ENCODE measurements around the gene KANK2. TPM values are rescaled to one million over a fixed set of nuclear protein-coding genes. Genes with fewer than 3 reads are reported as not detected.

Gene KANK2
- total and polyA plus RNA-seq, 2 experiments from 2014 or later: 76.3 to 215 TPM

GRCh38 chr19:11242864-11243797, 45.8 kb upstream of the KANK2 start:
- no peak overlapping the region for H3K4me3 ChIP-seq
- H3K9ac ChIP-seq: no peak overlapping the region
- H3F3A ChIP-seq (ENCODE audit: insufficient read depth): no peaks in the 10 kb centered on the region
- in situ Hi-C loops (cut with MboI): no loop called here
- TF ChIP-seq EZH2phosphoT487 (IDR thresholded peaks at IDR 0.05; ENCODE audit: insufficient read depth, low read depth): no peak
- H2AFZ ChIP-seq: no peak overlapping the region
- H3K4me2 ChIP-seq (ENCODE audit: unreplicated experiment): no peak overlapping the region
- H4K20me1 ChIP-seq (ENCODE audit: insufficient read depth): no peaks in the 10 kb centered on the region
- H3K27ac ChIP-seq: no peak overlapping the region
- no peaks in the 10 kb centered on the region for H3K4me1 ChIP-seq (ENCODE audit: insufficient read depth)
- H3K9me3 ChIP-seq (ENCODE audit: low read depth): no peaks in the 10 kb centered on the region
- peak; percentile 85 for DNase-seq
- H3K79me2 ChIP-seq (ENCODE audit: insufficient read depth): no peaks in the 10 kb centered on the region
- no peaks in the 10 kb centered on the region for H3K36me3 ChIP-seq (ENCODE audit: low read depth)
- H3K27me3 ChIP-seq (replicated peaks; ENCODE audit: insufficient read depth): no peaks in the 10 kb centered on the region
- H3K9me2 ChIP-seq (ENCODE audit: insufficient read depth): no peaks in the 10 kb centered on the region
- WGBS, 2 experiments (ENCODE audit: low coverage in 1 of 2, low lambda C conversion rate in 2 of 2, missing lambda C conversion rate in 2 of 2): 44 to 57% methylated on average over 32 to 47 of the region's 48 CpGs

- no peak for TF ChIP-seq EZH2 (IDR thresholded peaks at IDR 0.05; ENCODE audit: insufficient read depth, poor library complexity, severe bottlenecking)
- no peak for TF ChIP-seq EZH2phosphoT487 (IDR thresholded peaks at IDR 0.05; ENCODE audit: insufficient read depth, low read depth)
- no peak for DNase-seq
Observed at GRCh38 chr19:11242025-11242424, 44.7 kb upstream of the KANK2 start.

GRCh38 chr19:11240008-11240444, 42.7 kb upstream of the KANK2 start:
- Histone ChIP-seq H3K27ac (no peak overlapping the region), H3K79me2 (ENCODE audit: insufficient read depth) (no peaks in the 10 kb centered on the region), H3K9me3 (ENCODE audit: low read depth) (no peaks in the 10 kb centered on the region), H2AFZ (no peak overlapping the region), H3K9me2 (ENCODE audit: insufficient read depth) (no peaks in the 10 kb centered on the region), H3K27me3 (replicated peaks; ENCODE audit: insufficient read depth) (no peaks in the 10 kb centered on the region), H3K9ac (no peak overlapping the region), H4K20me1 (ENCODE audit: insufficient read depth) (no peaks in the 10 kb centered on the region), H3F3A (ENCODE audit: insufficient read depth) (no peaks in the 10 kb centered on the region), H3K36me3 (ENCODE audit: low read depth) (no peaks in the 10 kb centered on the region), H3K4me2 (ENCODE audit: unreplicated experiment) (no peak overlapping the region), H3K4me1 (ENCODE audit: insufficient read depth) (no peaks in the 10 kb centered on the region), H3K4me3 (no peak overlapping the region)
- WGBS, 2 experiments (ENCODE audit: low coverage in 1 of 2, low lambda C conversion rate in 2 of 2, missing lambda C conversion rate in 2 of 2): 93 to 98% methylated on average over 7 to 8 of the region's 8 CpGs
- in situ Hi-C loops (cut with MboI): no loop called here
- no peak for DNase-seq
- TF ChIP-seq EZH2 (IDR thresholded peaks at IDR 0.05; ENCODE audit: insufficient read depth, poor library complexity, severe bottlenecking) (no peak), EZH2phosphoT487 (IDR thresholded peaks at IDR 0.05; ENCODE audit: insufficient read depth, low read depth) (no peak)

More at GRCh38 chr19:11242025-11242424, 44.7 kb upstream of the KANK2 start:
- Histone ChIP-seq H3K27ac (no peak overlapping the region), H3K79me2 (ENCODE audit: insufficient read depth) (no peaks in the 10 kb centered on the region), H3K4me2 (ENCODE audit: unreplicated experiment) (no peak overlapping the region), H4K20me1 (ENCODE audit: insufficient read depth) (no peaks in the 10 kb centered on the region), H3K36me3 (ENCODE audit: low read depth) (no peaks in the 10 kb centered on the region), H3K4me1 (ENCODE audit: insufficient read depth) (no peaks in the 10 kb centered on the region), H3K4me3 (no peak overlapping the region), H3K9me2 (ENCODE audit: insufficient read depth) (no peaks in the 10 kb centered on the region), H3K9ac (no peak overlapping the region), H3F3A (ENCODE audit: insufficient read depth) (no peaks in the 10 kb centered on the region), H3K9me3 (ENCODE audit: low read depth) (no peaks in the 10 kb centered on the region), H2AFZ (no peak overlapping the region), H3K27me3 (replicated peaks; ENCODE audit: insufficient read depth) (no peaks in the 10 kb centered on the region)
- WGBS, 2 experiments (ENCODE audit: low coverage in 1 of 2, low lambda C conversion rate in 2 of 2, missing lambda C conversion rate in 2 of 2): 93 to 94% methylated on average over 11 of the region's 11 CpGs
- in situ Hi-C loops (cut with MboI): no loop called here

- Histone ChIP-seq H3K27me3 (replicated peaks; ENCODE audit: insufficient read depth) (no peaks in the 10 kb centered on the region), H3K36me3 (ENCODE audit: low read depth) (no peaks in the 10 kb centered on the region), H4K20me1 (ENCODE audit: insufficient read depth) (no peaks in the 10 kb centered on the region), H3K9me2 (ENCODE audit: insufficient read depth) (no peaks in the 10 kb centered on the region), H3K4me1 (ENCODE audit: insufficient read depth) (no peaks in the 10 kb centered on the region), H3K79me2 (ENCODE audit: insufficient read depth) (no peaks in the 10 kb centered on the region), H3K4me3 (no peak within 1 kb of the TSS), H3K4me2 (ENCODE audit: unreplicated experiment) (no peak within 1 kb of the TSS), H3F3A (ENCODE audit: insufficient read depth) (no peaks in the 10 kb centered on the region), H3K27ac (no peak within 1 kb of the TSS), H3K9me3 (ENCODE audit: low read depth) (no peaks in the 10 kb centered on the region), H3K9ac (no peak within 1 kb of the TSS), H2AFZ (no peak within 1 kb of the TSS)
- in situ Hi-C loops (cut with MboI): no loop called here
- 94 to 95% methylated on average over 23 of the region's 23 CpGs for WGBS, 2 experiments (ENCODE audit: low coverage in 1 of 2, low lambda C conversion rate in 2 of 2, missing lambda C conversion rate in 2 of 2)
- no peak for DNase-seq
- TF ChIP-seq EZH2phosphoT487 (IDR thresholded peaks at IDR 0.05; ENCODE audit: insufficient read depth, low read depth) (no peak), EZH2 (IDR thresholded peaks at IDR 0.05; ENCODE audit: insufficient read depth, poor library complexity, severe bottlenecking) (no peak)
Observed at GRCh38 chr19:11239377-11240000, 42.1 kb upstream of the KANK2 start, which contains the start of gene ANGPTL8. ANGPTL8 (plus strand) TSS chr19:11239619; CDS start chr19:11239638, 19 bp downstream.
